Breast epithelium (tissue), 4 donors: ENCODE data around the gene OPCML. TPM values are rescaled to one million over a fixed set of nuclear protein-coding genes. Genes with fewer than 3 reads are reported as not detected.
A peak's percentile ranks its signal among the peaks of the same experiment; 100 is the strongest.

Experiments
- DNase-seq, 2 donors: peaks; one replicate each; pipeline ENCODE4 v3.0.0-alpha.2; 2019; ENCODE audit warnings: low spot score in 2 of 2
- H3K27ac ChIP-seq, 2 donors: fragments of 200-600 bp; sonication (generic) in 1 of 2; one replicate each; pipeline ENCODE4 v1.5.1; 2016 to 2019; ENCODE audit warnings: mild to moderate bottlenecking in 1 of 2
- H3K27me3 ChIP-seq, 2 donors: fragments of 200-600 bp; sonication (generic) in 1 of 2; one replicate each; pipeline versions ENCODE4 v1.5.1 to v1.6.0; 2017 to 2019; ENCODE audit warnings: control low read depth in 1 of 2, mild to moderate bottlenecking in 1 of 2
- H3K36me3 ChIP-seq: fragments of 200-600 bp; one replicate; pipeline ENCODE4 v1.5.1; 2019
- H3K4me1 ChIP-seq, 2 donors: fragments of 200-600 bp; sonication (generic); one replicate each; pipeline ENCODE4 v1.5.1; 2016 to 2019; ENCODE audit warnings: control low read depth in 1 of 2
- H3K4me3 ChIP-seq, 3 donors: fragments of 200-600 bp; sonication (generic); 1 replicate in 2 of 3; 2 replicates in 1 of 3; pipeline ENCODE4 v1.5.1; 2016 to 2019; ENCODE audit warnings: mild to moderate bottlenecking in 3 of 3, moderate library complexity in 2 of 3
- H3K9me3 ChIP-seq, 2 donors: fragments of 200-600 bp; sonication (generic) in 1 of 2; one replicate each; pipeline ENCODE4 v1.5.1; 2016 to 2019; ENCODE audit warnings: control low read depth in 1 of 2
- CTCF ChIP-seq, 3 donors: fragments of 450-650 bp; IDR thresholded peaks; one replicate each; pipeline ENCODE4 v1.5.1; 2016 to 2017; ENCODE audit warnings: antibody characterized with exemption in 3 of 3, mild to moderate bottlenecking in 3 of 3, moderate library complexity in 3 of 3
- POLR2A ChIP-seq: fragments of 450-650 bp; IDR thresholded peaks from one replicate; pipeline ENCODE4 v1.6.1; 2016; ENCODE audit warnings: antibody characterized with exemption, mild to moderate bottlenecking, moderate library complexity
- POLR2AphosphoS5 ChIP-seq, 3 donors: sonication (generic); formaldehyde crosslinking; IDR thresholded peaks; one replicate each; pipeline ENCODE4 v1.6.1; 2017; ENCODE audit warnings: antibody characterized with exemption in 3 of 3
- intact Hi-C: fragments of 100-400 bp; cut with DNase I; formaldehyde crosslinking; loops from one replicate; pipeline ENCODE4 v1.15.1; 2023; ENCODE audit warnings: low total_unique reads
- total RNA-seq, 3 donors: library from RNA; depleted of rRNA; stranded (reverse); fragments of >200 nt; gene quantifications; one replicate each; pipeline ENCODE4 v1.1.0, GENCODE V29; 2016

The OPCML gene
- total RNA-seq, 3 donors from 2014 or later: not detected

- Histone ChIP-seq H3K27ac (peak overlapping the region; percentile 29 to 60), H3K27me3 (peaks cover 0 to 4% of the 10 kb centered on the region in 2 donors), H3K4me1 (no peaks in the 10 kb centered on the region), H3K4me3 (peak overlapping the region; percentile 52 to 75 (median 58)), H3K9me3 (no peaks in the 10 kb centered on the region), H3K36me3 (no peaks in the 10 kb centered on the region)
- peak; percentile 25 to 72 for DNase-seq
- intact Hi-C loops: no loop called here
- TF ChIP-seq CTCF (IDR thresholded peaks at IDR 0.05) (peak in 2 of 3 donors; percentile 22 to 43), POLR2AphosphoS5 (IDR thresholded peaks at IDR 0.05) (peak in 1 of 3 donors; percentile 16), POLR2A (no peak)
These were observed 468.0 kb downstream of the OPCML start for GRCh38 chr11:133064152-133064877.

GRCh38 chr11:133058501-133058900 lies 473.8 kb downstream of the OPCML start:
- no peaks in the 10 kb centered on the region for H3K4me1 ChIP-seq
- no peaks in the 10 kb centered on the region for H3K9me3 ChIP-seq
- H3K36me3 ChIP-seq: no peaks in the 10 kb centered on the region
- DNase-seq: no peak
- no peak overlapping the region for H3K27ac ChIP-seq
- TF ChIP-seq POLR2A (no peak), CTCF (IDR thresholded peaks at IDR 0.05) (no peak), POLR2AphosphoS5 (IDR thresholded peaks at IDR 0.05) (no peak)
- intact Hi-C loops: loop anchor here (2.0 kb wide), 1 partner anchor 50 kb away; no protein-coding TSS in a partner anchor
- peaks cover 0 to 25% of the 10 kb centered on the region in 2 donors for H3K27me3 ChIP-seq
- H3K4me3 ChIP-seq: no peak overlapping the region

GRCh38 chr11:133053124-133053776 lies 479.1 kb downstream of the OPCML start:
- Histone ChIP-seq H3K36me3 (no peaks in the 10 kb centered on the region), H3K4me3 (no peak overlapping the region), H3K27ac (no peak overlapping the region), H3K4me1 (no peaks in the 10 kb centered on the region), H3K27me3 (peaks cover 0 to 28% of the 10 kb centered on the region in 2 donors), H3K9me3 (no peaks in the 10 kb centered on the region)
- TF ChIP-seq CTCF (IDR thresholded peaks at IDR 0.05) (no peak), POLR2A (no peak), POLR2AphosphoS5 (IDR thresholded peaks at IDR 0.05) (no peak)
- no peak for DNase-seq
- intact Hi-C loops: no loop called here

- TF ChIP-seq POLR2AphosphoS5 (IDR thresholded peaks at IDR 0.05): no peak
- no peak for TF ChIP-seq POLR2A
- TF ChIP-seq CTCF (IDR thresholded peaks at IDR 0.05): no peak
- no peak overlapping the region for H3K27ac ChIP-seq
- H3K9me3 ChIP-seq: no peaks in the 10 kb centered on the region
- peaks cover 0 to 28% of the 10 kb centered on the region in 2 donors for H3K27me3 ChIP-seq
- intact Hi-C loops: no loop called here
- H3K4me3 ChIP-seq: no peak overlapping the region
- H3K36me3 ChIP-seq: no peaks in the 10 kb centered on the region
- DNase-seq: no peak
- no peaks in the 10 kb centered on the region for H3K4me1 ChIP-seq
These were observed 479.8 kb downstream of the OPCML start for GRCh38 chr11:133052537-133052936.
